ENCODE results near the gene HSF5. TPM values are rescaled to one million over a fixed set of nuclear protein-coding genes. Genes with fewer than 3 reads are reported as not detected.

The HSF5 gene
- total RNA-seq, 2 donors from 2014 or later = 0.09 to 0.22 TPM

DNA sequence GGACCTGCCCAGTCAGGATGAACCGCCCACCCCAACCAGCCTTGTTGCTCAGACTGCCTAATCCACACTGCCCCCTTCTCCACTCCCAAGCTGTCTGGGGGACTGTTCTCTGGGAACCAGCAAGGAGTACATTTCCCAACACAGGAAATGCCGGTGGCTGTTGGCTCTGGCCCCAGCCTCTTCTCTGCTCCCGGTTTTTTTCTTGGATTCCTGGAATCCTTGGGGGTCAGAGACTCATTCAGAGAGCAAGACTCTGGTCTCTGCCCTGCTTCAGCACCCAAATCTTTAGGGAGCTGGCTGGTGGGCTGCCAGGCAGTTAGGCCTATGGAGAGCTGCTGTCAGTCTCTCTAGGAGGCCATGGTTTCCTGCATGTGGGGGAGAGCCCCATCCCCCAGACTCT lies 37.0 kb upstream of the HSF5 start:
- Mint-ChIP-seq H3K36me3 (ENCODE audit: low read depth) (no peaks in the 10 kb centered on the region), H3K4me1 (peaks cover 15% of the 10 kb centered on the region), H3K9me3 (no peaks in the 10 kb centered on the region), H3K4me3 (no peak overlapping the region), H3K27ac (no peak overlapping the region), H3K27me3 (ENCODE audit: insufficient read depth) (peaks cover 14% of the 10 kb centered on the region)
- Histone ChIP-seq H3K27ac (ENCODE audit: low read depth, low read length) (no peak overlapping the region), H3K9ac (ENCODE audit: extremely low read depth, low read length, poor library complexity, severe bottlenecking) (no peak overlapping the region), H3K4me1 (ENCODE audit: control insufficient read depth, insufficient read depth, low read length) (peaks cover 6% of the 10 kb centered on the region), H3K4me3 (ENCODE audit: low read length) (no peak overlapping the region), H3K27me3 (ENCODE audit: control insufficient read depth, insufficient read depth, low read length, poor library complexity, severe bottlenecking) (peaks cover 2% of the 10 kb centered on the region), H3K9me3 (ENCODE audit: control insufficient read depth, low read length) (no peaks in the 10 kb centered on the region), H3K36me3 (ENCODE audit: control insufficient read depth, insufficient read depth, low read length) (no peaks in the 10 kb centered on the region)
- TF ChIP-seq CTCF (conservative IDR thresholded peaks at IDR 0.05) = no peak
- peak; percentile 71 for DNase-seq
- 68 to 100% methylated on average over 1 to 3 of the region's 3 CpGs for WGBS, 2 experiments (ENCODE audit: insufficient coverage in 1 of 2, insufficient read length in 1 of 2)

- no peak overlapping the region for H3K4me3 ChIP-seq (ENCODE audit: low read length)
- H3K36me3 ChIP-seq (ENCODE audit: control insufficient read depth, insufficient read depth, low read length) = no peaks in the 10 kb centered on the region
- H3K4me1 Mint-ChIP-seq = peaks cover 13% of the 10 kb centered on the region
- no peaks in the 10 kb centered on the region for H3K9me3 Mint-ChIP-seq
- H3K9ac ChIP-seq (ENCODE audit: extremely low read depth, low read length, poor library complexity, severe bottlenecking) = no peak overlapping the region
- no peaks in the 10 kb centered on the region for H3K4me1 ChIP-seq (ENCODE audit: control insufficient read depth, insufficient read depth, low read length)
- H3K27ac ChIP-seq (ENCODE audit: low read depth, low read length) = no peak overlapping the region
- H3K27ac Mint-ChIP-seq = no peak overlapping the region
- H3K27me3 Mint-ChIP-seq (ENCODE audit: insufficient read depth) = no peaks in the 10 kb centered on the region
- no peak for TF ChIP-seq CTCF (conservative IDR thresholded peaks at IDR 0.05)
- H3K27me3 ChIP-seq (ENCODE audit: control insufficient read depth, insufficient read depth, low read length, poor library complexity, severe bottlenecking) = no peaks in the 10 kb centered on the region
- H3K4me3 Mint-ChIP-seq = no peak overlapping the region
- H3K36me3 Mint-ChIP-seq (ENCODE audit: low read depth) = no peaks in the 10 kb centered on the region
- DNase-seq = no peak
- 88 to 93% methylated on average over 7 to 10 of the region's 10 CpGs for WGBS, 2 experiments (ENCODE audit: insufficient coverage in 1 of 2, insufficient read length in 1 of 2)
- no peaks in the 10 kb centered on the region for H3K9me3 ChIP-seq (ENCODE audit: control insufficient read depth, low read length)
Observed at GRCh38 chr17:58521680-58522079, 33.5 kb upstream of the HSF5 start.

GRCh38 chr17:58520843-58521430 lies 32.7 kb upstream of the HSF5 start:
- 66 to 68% methylated on average over 13 to 15 of the region's 15 CpGs for WGBS, 2 experiments (ENCODE audit: insufficient coverage in 1 of 2, insufficient read length in 1 of 2)
- Mint-ChIP-seq H3K36me3 (ENCODE audit: low read depth) (no peaks in the 10 kb centered on the region), H3K27me3 (ENCODE audit: insufficient read depth) (no peaks in the 10 kb centered on the region), H3K4me3 (no peak overlapping the region), H3K4me1 (peaks cover 19% of the 10 kb centered on the region), H3K9me3 (no peaks in the 10 kb centered on the region), H3K27ac (no peak overlapping the region)
- peak; percentile 90 for DNase-seq
- H3K27ac ChIP-seq (ENCODE audit: low read depth, low read length) = no peak overlapping the region
- no peaks in the 10 kb centered on the region for H3K36me3 ChIP-seq (ENCODE audit: control insufficient read depth, insufficient read depth, low read length)
- H3K27me3 ChIP-seq (ENCODE audit: control insufficient read depth, insufficient read depth, low read length, poor library complexity, severe bottlenecking) = no peaks in the 10 kb centered on the region
- H3K9ac ChIP-seq (ENCODE audit: extremely low read depth, low read length, poor library complexity, severe bottlenecking) = no peak overlapping the region
- TF ChIP-seq CTCF (conservative IDR thresholded peaks at IDR 0.05) = peak; percentile 78
- H3K4me3 ChIP-seq (ENCODE audit: low read length) = no peak overlapping the region
- no peaks in the 10 kb centered on the region for H3K9me3 ChIP-seq (ENCODE audit: control insufficient read depth, low read length)
- H3K4me1 ChIP-seq (ENCODE audit: control insufficient read depth, insufficient read depth, low read length) = no peaks in the 10 kb centered on the region
